ENCODE results near the gene ODF2. TPM values are rescaled to one million over a fixed set of nuclear protein-coding genes. Genes with fewer than 3 reads are reported as not detected.

ODF2 gene
- total and polyA plus RNA-seq, 2 of the 13 experiments (the other 11 are each of a cell fraction or from before 2014, with no cell fraction given) = 9.8 to 31.3 TPM

- TF ChIP-seq ZNF580 (CRISPR knock-in tag; IDR thresholded peaks at IDR 0.05; ENCODE audit: borderline replicate concordance, low read depth) (no peak), PITX1 (CRISPR knock-in tag; IDR thresholded peaks at IDR 0.05) (no peak), ZNF33B (CRISPR knock-in tag; IDR thresholded peaks at IDR 0.05) (no peak), ZNF331 (CRISPR knock-in tag; IDR thresholded peaks at IDR 0.05) (no peak), ZFP36L2 (CRISPR knock-in tag; IDR thresholded peaks at IDR 0.05) (no peak), THAP11 (CRISPR knock-in tag; IDR thresholded peaks at IDR 0.05) (no peak), ZNF660 (CRISPR knock-in tag; IDR thresholded peaks at IDR 0.05; ENCODE audit: borderline replicate concordance, low read depth) (no peak), CCAR2 (optimal IDR thresholded peaks at IDR 0.05; ENCODE audit: low read depth, low read length) (no peak)
- TF ChIP-seq, protein P1, sequence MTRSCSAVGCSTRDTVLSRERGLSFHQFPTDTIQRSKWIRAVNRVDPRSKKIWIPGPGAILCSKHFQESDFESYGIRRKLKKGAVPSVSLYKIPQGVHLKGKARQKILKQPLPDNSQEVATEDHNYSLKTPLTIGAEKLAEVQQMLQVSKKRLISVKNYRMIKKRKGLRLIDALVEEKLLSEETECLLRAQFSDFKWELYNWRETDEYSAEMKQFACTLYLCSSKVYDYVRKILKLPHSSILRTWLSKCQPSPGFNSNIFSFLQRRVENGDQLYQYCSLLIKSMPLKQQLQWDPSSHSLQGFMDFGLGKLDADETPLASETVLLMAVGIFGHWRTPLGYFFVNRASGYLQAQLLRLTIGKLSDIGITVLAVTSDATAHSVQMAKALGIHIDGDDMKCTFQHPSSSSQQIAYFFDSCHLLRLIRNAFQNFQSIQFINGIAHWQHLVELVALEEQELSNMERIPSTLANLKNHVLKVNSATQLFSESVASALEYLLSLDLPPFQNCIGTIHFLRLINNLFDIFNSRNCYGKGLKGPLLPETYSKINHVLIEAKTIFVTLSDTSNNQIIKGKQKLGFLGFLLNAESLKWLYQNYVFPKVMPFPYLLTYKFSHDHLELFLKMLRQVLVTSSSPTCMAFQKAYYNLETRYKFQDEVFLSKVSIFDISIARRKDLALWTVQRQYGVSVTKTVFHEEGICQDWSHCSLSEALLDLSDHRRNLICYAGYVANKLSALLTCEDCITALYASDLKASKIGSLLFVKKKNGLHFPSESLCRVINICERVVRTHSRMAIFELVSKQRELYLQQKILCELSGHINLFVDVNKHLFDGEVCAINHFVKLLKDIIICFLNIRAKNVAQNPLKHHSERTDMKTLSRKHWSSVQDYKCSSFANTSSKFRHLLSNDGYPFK (CRISPR knock-in tag; IDR thresholded peaks at IDR 0.05; ENCODE audit: borderline replicate concordance) = no peak
- TF ChIP-seq, protein P2, sequence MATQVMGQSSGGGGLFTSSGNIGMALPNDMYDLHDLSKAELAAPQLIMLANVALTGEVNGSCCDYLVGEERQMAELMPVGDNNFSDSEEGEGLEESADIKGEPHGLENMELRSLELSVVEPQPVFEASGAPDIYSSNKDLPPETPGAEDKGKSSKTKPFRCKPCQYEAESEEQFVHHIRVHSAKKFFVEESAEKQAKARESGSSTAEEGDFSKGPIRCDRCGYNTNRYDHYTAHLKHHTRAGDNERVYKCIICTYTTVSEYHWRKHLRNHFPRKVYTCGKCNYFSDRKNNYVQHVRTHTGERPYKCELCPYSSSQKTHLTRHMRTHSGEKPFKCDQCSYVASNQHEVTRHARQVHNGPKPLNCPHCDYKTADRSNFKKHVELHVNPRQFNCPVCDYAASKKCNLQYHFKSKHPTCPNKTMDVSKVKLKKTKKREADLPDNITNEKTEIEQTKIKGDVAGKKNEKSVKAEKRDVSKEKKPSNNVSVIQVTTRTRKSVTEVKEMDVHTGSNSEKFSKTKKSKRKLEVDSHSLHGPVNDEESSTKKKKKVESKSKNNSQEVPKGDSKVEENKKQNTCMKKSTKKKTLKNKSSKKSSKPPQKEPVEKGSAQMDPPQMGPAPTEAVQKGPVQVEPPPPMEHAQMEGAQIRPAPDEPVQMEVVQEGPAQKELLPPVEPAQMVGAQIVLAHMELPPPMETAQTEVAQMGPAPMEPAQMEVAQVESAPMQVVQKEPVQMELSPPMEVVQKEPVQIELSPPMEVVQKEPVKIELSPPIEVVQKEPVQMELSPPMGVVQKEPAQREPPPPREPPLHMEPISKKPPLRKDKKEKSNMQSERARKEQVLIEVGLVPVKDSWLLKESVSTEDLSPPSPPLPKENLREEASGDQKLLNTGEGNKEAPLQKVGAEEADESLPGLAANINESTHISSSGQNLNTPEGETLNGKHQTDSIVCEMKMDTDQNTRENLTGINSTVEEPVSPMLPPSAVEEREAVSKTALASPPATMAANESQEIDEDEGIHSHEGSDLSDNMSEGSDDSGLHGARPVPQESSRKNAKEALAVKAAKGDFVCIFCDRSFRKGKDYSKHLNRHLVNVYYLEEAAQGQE (IDR thresholded peaks at IDR 0.05; ENCODE audit: borderline replicate concordance in 1 of 2, low read depth in 1 of 2, low read length in 2 of 2) = no peak
- H3K9ac ChIP-seq (ENCODE audit: insufficient read depth, low read depth, low read length) = no peak overlapping the region
- no TSS peak for BruUV-seq (replicated peaks)
- CTCF ChIA-PET (ENCODE audit: low intra/inter-chr PET ratio, low total read pairs) = no interaction called here
- H3K27me3 ChIP-seq (ENCODE audit: control insufficient read depth in 1 of 2, insufficient read depth in 2 of 2, low read length in 2 of 2) = peaks cover 0 to 2% of the 10 kb centered on the region in 2 experiments; a peak in 1 of 5 replicates
- intact Hi-C loops (cut with micrococcal nuclease; ENCODE audit: unreplicated experiment) = no loop called here
- H3K4me3 ChIP-seq (replicated peaks in 1 of 3; ENCODE audit: insufficient read depth in 1 of 3, low read depth in 2 of 3, low read length in 3 of 3) = no peak overlapping the region
- no peak overlapping the region for H3K27ac ChIP-seq (ENCODE audit: extremely low read length, insufficient read depth, low read length)
- in situ Hi-C loops (cut with HindIII; ENCODE audit: extremely low pct_ligation_motif_present, low pct_unique_long_range_greater_than_20kb) = no loop called here
- H3K79me2 ChIP-seq (ENCODE audit: insufficient read depth, low read length) = peaks cover 4% of the 10 kb centered on the region
- WGBS (ENCODE audit: low lambda C conversion rate) = 89% methylated on average over 3 of the region's 3 CpGs
- FAIRE-seq (no peak), ATAC-seq (no peak), DNase-seq (ENCODE audit: low spot score) (no peak)
- H4K20me1 ChIP-seq (ENCODE audit: insufficient read depth, low read length) = no peaks in the 10 kb centered on the region
- H3K36me3 ChIP-seq (replicated peaks in 1 of 2; ENCODE audit: control insufficient read depth in 1 of 2, insufficient read depth in 2 of 2, low read length in 2 of 2) = peaks cover 12 to 37% of the 10 kb centered on the region in 2 experiments
- H3K9me3 ChIP-seq (ENCODE audit: low read length) = no peaks in the 10 kb centered on the region
- POLR2A ChIA-PET = no interaction called here
- no peak overlapping the region for H3K4me2 ChIP-seq (ENCODE audit: low read depth, low read length)
- H2AFZ ChIP-seq (ENCODE audit: low read length) = no peak overlapping the region
- peaks cover 15% of the 10 kb centered on the region for H3K4me1 ChIP-seq (ENCODE audit: insufficient read depth, low read length)
These were observed 3.2 kb downstream of the ODF2 start for GRCh38 chr9:128459011-128459410.

All from HepG2 (cell line).